SK-N-MC (cell line): Measurements from ENCODE around the gene SV2C.

Experiments used
- EZH2 ChIP-seq: fragments of 200-600 bp; sonication (generic); IDR thresholded peaks from one replicate; pipeline ENCODE4 v1.6.1; 2017; ENCODE audit warnings: antibody characterized with exemption
- POLR2AphosphoS5 ChIP-seq: IDR thresholded peaks from 2 replicates; pipeline ENCODE4 v1.6.1; 2012; ENCODE audit warnings: mild to moderate bottlenecking, low read depth, low read length, borderline replicate concordance

DNA sequence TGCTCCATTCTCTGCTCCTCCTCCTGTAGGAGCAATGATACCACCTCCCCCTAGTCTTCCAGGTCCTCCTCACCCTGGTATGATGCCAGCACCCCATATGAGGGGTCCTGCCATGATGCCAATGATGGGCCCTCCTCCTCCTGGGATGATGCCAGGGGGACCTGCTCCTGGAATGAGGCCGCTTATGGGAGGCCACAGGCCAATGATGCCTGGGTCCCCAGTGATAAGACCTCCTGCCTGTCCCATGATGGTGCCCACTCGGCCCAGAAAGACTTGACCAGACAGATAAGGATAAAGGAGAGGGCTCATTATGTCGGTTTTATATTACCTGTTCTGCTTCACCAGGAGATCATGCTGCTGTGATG lies 293.7 kb downstream of the SV2C start:
- TF ChIP-seq POLR2AphosphoS5 (no peak), EZH2 (no peak)
